ENCODE results near the gene PARPBP. TPM values are rescaled to one million over a fixed set of nuclear protein-coding genes. Genes with fewer than 3 reads are reported as not detected.
"Not testable (repeated sequence)": the region's sequence is repeated elsewhere in the genome, so short reads cannot be mapped to it uniquely, and the experiment has no call there.

The PARPBP gene
- total RNA-seq, 1 experiment from 2014 or later: 23.0 TPM

GRCh38 chr12:102232446-102232845 lies 112.5 kb downstream of the PARPBP start:
- no peaks in the 10 kb centered on the region for H3K4me1 ChIP-seq (ENCODE audit: insufficient read depth, low read length)
- POLR2A ChIA-PET (ENCODE audit: unreplicated experiment): no interaction called here
- ATAC-seq (no peak), DNase-seq (no peak)
- H4K20me1 ChIP-seq (ENCODE audit: low read length): no peaks in the 10 kb centered on the region
- intact Hi-C loops (cut with micrococcal nuclease): no loop called here
- H2AFZ ChIP-seq (ENCODE audit: low read length): no peak overlapping the region
- no peaks in the 10 kb centered on the region for H3F3A ChIP-seq (ENCODE audit: low read length, unreplicated experiment)
- H3K27me3 ChIP-seq (ENCODE audit: low read length): peaks cover 49% of the 10 kb centered on the region
- H3K9me3 ChIP-seq (ENCODE audit: low read length): no peaks in the 10 kb centered on the region
- CTCF ChIA-PET: no interaction called here
- no TSS peak for BruUV-seq (replicated peaks)
- no peak overlapping the region for H3K4me3 ChIP-seq (ENCODE audit: low read length)
- H3K9ac ChIP-seq (ENCODE audit: low read length): no peak overlapping the region
- no peaks in the 10 kb centered on the region for H3K9me2 ChIP-seq (replicated peaks; ENCODE audit: low read length)
- no peaks in the 10 kb centered on the region for H3K36me3 ChIP-seq (ENCODE audit: low read depth, low read length)
- no peak overlapping the region for H3K27ac ChIP-seq (ENCODE audit: low read length)
- no peaks in the 10 kb centered on the region for H3K79me2 ChIP-seq (ENCODE audit: low read length)
- TF ChIP-seq EZH2 (IDR thresholded peaks at IDR 0.05; ENCODE audit: low read length, unreplicated experiment) (no peak), EZH2phosphoT487 (IDR thresholded peaks at IDR 0.05; ENCODE audit: borderline replicate concordance, low read length) (no peak)
- TF ChIP-seq, protein P1, sequence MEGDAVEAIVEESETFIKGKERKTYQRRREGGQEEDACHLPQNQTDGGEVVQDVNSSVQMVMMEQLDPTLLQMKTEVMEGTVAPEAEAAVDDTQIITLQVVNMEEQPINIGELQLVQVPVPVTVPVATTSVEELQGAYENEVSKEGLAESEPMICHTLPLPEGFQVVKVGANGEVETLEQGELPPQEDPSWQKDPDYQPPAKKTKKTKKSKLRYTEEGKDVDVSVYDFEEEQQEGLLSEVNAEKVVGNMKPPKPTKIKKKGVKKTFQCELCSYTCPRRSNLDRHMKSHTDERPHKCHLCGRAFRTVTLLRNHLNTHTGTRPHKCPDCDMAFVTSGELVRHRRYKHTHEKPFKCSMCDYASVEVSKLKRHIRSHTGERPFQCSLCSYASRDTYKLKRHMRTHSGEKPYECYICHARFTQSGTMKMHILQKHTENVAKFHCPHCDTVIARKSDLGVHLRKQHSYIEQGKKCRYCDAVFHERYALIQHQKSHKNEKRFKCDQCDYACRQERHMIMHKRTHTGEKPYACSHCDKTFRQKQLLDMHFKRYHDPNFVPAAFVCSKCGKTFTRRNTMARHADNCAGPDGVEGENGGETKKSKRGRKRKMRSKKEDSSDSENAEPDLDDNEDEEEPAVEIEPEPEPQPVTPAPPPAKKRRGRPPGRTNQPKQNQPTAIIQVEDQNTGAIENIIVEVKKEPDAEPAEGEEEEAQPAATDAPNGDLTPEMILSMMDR (conservative IDR thresholded peaks at IDR 0.05; ENCODE audit: low read depth, low read length): no peak
- no peak overlapping the region for H3K4me2 ChIP-seq (ENCODE audit: low read length)

DNA sequence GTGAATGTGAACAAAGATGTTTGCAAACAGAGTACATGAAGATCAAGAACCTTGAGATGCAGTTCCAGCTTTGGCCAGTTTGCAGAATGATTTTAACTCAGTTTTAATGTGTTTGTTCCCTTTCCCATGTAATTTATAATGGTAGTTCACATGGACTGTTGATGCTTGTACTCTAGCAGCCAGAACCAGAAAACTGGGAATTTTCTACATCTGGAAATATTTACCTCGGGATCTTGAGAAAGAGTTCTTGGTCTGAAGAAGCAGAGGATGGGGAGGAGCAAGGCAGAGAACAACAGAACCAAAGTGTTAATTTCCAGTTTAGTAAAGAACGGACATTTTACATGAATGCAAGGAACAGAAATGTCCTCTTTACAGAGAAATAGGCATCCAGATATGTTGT lies 114.6 kb downstream of the PARPBP start:
- H3K36me3 ChIP-seq (ENCODE audit: low read depth, low read length): no peaks in the 10 kb centered on the region
- no peak overlapping the region for H3K4me2 ChIP-seq (ENCODE audit: low read length)
- H2AFZ ChIP-seq (ENCODE audit: low read length): no peak overlapping the region
- H3K79me2 ChIP-seq (ENCODE audit: low read length): no peaks in the 10 kb centered on the region
- BruUV-seq (replicated peaks): no TSS peak
- no peak overlapping the region for H3K9ac ChIP-seq (ENCODE audit: low read length)
- peaks cover 45% of the 10 kb centered on the region for H3K27me3 ChIP-seq (ENCODE audit: low read length)
- POLR2A ChIA-PET (ENCODE audit: unreplicated experiment): no interaction called here
- TF ChIP-seq, protein P1 (conservative IDR thresholded peaks at IDR 0.05; ENCODE audit: low read depth, low read length): no peak
- TF ChIP-seq EZH2 (IDR thresholded peaks at IDR 0.05; ENCODE audit: low read length, unreplicated experiment): no peak
- no peak for TF ChIP-seq EZH2phosphoT487 (IDR thresholded peaks at IDR 0.05; ENCODE audit: borderline replicate concordance, low read length)
- ATAC-seq: no peak
- H4K20me1 ChIP-seq (ENCODE audit: low read length): no peaks in the 10 kb centered on the region
- no peaks in the 10 kb centered on the region for H3K4me1 ChIP-seq (ENCODE audit: insufficient read depth, low read length)
- DNase-seq: no peak
- no peaks in the 10 kb centered on the region for H3F3A ChIP-seq (ENCODE audit: low read length, unreplicated experiment)
- H3K9me3 ChIP-seq (ENCODE audit: low read length): no peaks in the 10 kb centered on the region
- H3K27ac ChIP-seq (ENCODE audit: low read length): no peak overlapping the region
- intact Hi-C loops (cut with micrococcal nuclease): no loop called here
- H3K4me3 ChIP-seq (ENCODE audit: low read length): no peak overlapping the region
- H3K9me2 ChIP-seq (replicated peaks; ENCODE audit: low read length): no peaks in the 10 kb centered on the region
- CTCF ChIA-PET: no interaction called here

DNA sequence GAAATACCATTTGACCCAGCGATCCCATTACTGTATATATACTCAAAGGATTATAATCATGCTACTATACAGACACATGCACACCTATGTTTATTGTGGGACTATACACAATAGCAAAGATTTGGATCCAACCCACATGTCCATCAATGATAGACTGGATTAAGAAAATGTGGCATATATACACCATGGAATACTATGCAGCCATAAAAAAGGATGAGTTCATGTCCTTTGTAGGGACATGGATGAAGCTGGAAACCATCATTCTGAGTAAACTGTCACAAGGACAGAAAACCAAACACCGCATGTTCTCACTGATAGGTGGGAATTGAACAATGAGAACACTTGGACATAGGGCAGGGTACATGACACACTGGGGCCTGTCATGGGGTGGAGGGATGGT lies 120.9 kb downstream of the PARPBP start:
- CTCF ChIA-PET; H4K20me1 ChIP-seq (ENCODE audit: low read length); H3K27me3 ChIP-seq (ENCODE audit: low read length); H3K4me3 ChIP-seq (ENCODE audit: low read length); H3K9ac ChIP-seq (ENCODE audit: low read length); BruUV-seq (replicated peaks); intact Hi-C loops (cut with micrococcal nuclease); H3K4me2 ChIP-seq (ENCODE audit: low read length); H3K79me2 ChIP-seq (ENCODE audit: low read length); H3K27ac ChIP-seq (ENCODE audit: low read length); H3K4me1 ChIP-seq (ENCODE audit: insufficient read depth, low read length); POLR2A ChIA-PET (ENCODE audit: unreplicated experiment); H3F3A ChIP-seq (ENCODE audit: low read length, unreplicated experiment); ATAC-seq; H3K9me2 ChIP-seq (replicated peaks; ENCODE audit: low read length); H3K9me3 ChIP-seq (ENCODE audit: low read length); DNase-seq; H2AFZ ChIP-seq (ENCODE audit: low read length); H3K36me3 ChIP-seq (ENCODE audit: low read depth, low read length): not testable (repeated sequence)

Other genes with a start within 250 kb of the PARPBP start
- 4.0 and 5.2 TPM in 2 replicates for gene DRAM1, start 242.6 kb upstream of the PARPBP start, total RNA-seq (2014; rRNA removed)
- 24.9 and 34.4 TPM in 2 replicates for gene WASHC3, start 58.2 kb upstream of the PARPBP start, total RNA-seq (2014; rRNA removed)
- gene NUP37, start 69 bp upstream of the PARPBP start, total RNA-seq (2014; rRNA removed): 81.6 and 84.3 TPM in 2 replicates
- gene PMCH, start 77.7 kb downstream of the PARPBP start, total RNA-seq (2014; rRNA removed): not detected in 2 replicates